RCC 7860 (cell line): ENCODE measurements around the gene MTTP.
"Not testable (repeated sequence)": the region's sequence is repeated elsewhere in the genome, so short reads cannot be mapped to it uniquely, and the experiment has no call there.

Source experiments
- DNase-seq: peaks from one replicate; pipeline ENCODE4 v3.0.0-alpha.2; 2015; ENCODE audit warnings: low spot score
- FAIRE-seq: peaks from 2 replicates; lab custom pipeline; 2012; peaks lifted over from hg19 to GRCh38; lab: Jason Lieb, UNC

MTTP gene

GRCh38 chr4:99574530-99575324, at the start of gene MTTP:
Gene MTTP, plus strand, starts transcription at chr4:99574824. Its CDS starts 86 bp downstream, at chr4:99574910.
- no peak for FAIRE-seq

GRCh38 chr4:99529228-99529627, 45.4 kb upstream of the MTTP start:
- DNase-seq (no peak), FAIRE-seq (no peak)

More at GRCh38 chr4:99574530-99575324, at the start of gene MTTP:
- no peak for DNase-seq

GRCh38 chr4:99529956-99530355, 44.7 kb upstream of the MTTP start:
- FAIRE-seq (no peak), DNase-seq (no peak)

- FAIRE-seq, DNase-seq: not testable (repeated sequence)
Observed at GRCh38 chr4:99534699-99535098, 39.9 kb upstream of the MTTP start.

GRCh38 chr4:99536271-99536670, 38.4 kb upstream of the MTTP start:
- DNase-seq, result no peak
- FAIRE-seq, result no peak

GRCh38 chr4:99536848-99537247, 37.8 kb upstream of the MTTP start:
- DNase-seq (no peak), FAIRE-seq (no peak)

GRCh38 chr4:99537674-99538073, 37.0 kb upstream of the MTTP start:
- no peak for DNase-seq
- no peak for FAIRE-seq

- FAIRE-seq, result no peak
- DNase-seq, result peak; percentile 29
Observed at GRCh38 chr4:99540277-99540939, 34.2 kb upstream of the MTTP start.

- FAIRE-seq (no peak), DNase-seq (no peak)
Observed at GRCh38 chr4:99552872-99553271, 21.8 kb upstream of the MTTP start.

- DNase-seq, result peak; percentile 88
- peak; percentile 76 for FAIRE-seq
Observed at GRCh38 chr4:99563310-99564186, 11.1 kb upstream of the MTTP start, which contains the start of gene TRMT10A. Gene TRMT10A, minus strand, starts transcription at chr4:99564039. Its CDS starts 4,701 bp downstream, at chr4:99559338.

GRCh38 chr4:99564921-99565320, 9.7 kb upstream of the MTTP start:
- DNase-seq (no peak), FAIRE-seq (no peak)

GRCh38 chr4:99571883-99572282, 2.7 kb upstream of the MTTP start:
- FAIRE-seq, result no peak

GRCh38 chr4:99572527-99573240, 1.9 kb upstream of the MTTP start:
- FAIRE-seq, result no peak
- DNase-seq, result no peak

More at GRCh38 chr4:99571883-99572282, 2.7 kb upstream of the MTTP start:
- DNase-seq, result no peak

- FAIRE-seq, result no peak
Observed at GRCh38 chr4:99573735-99574368, 772 bp upstream of the MTTP start.

GRCh38 chr4:99578714-99579113, 4.1 kb downstream of the MTTP start:
- FAIRE-seq (no peak), DNase-seq (no peak)

More at GRCh38 chr4:99573735-99574368, 772 bp upstream of the MTTP start:
- no peak for DNase-seq

GRCh38 chr4:99585516-99585915, 10.9 kb downstream of the MTTP start:
- DNase-seq (no peak), FAIRE-seq (no peak)

- FAIRE-seq (no peak), DNase-seq (no peak)
Observed at GRCh38 chr4:99586322-99586721, 11.7 kb downstream of the MTTP start.

GRCh38 chr4:99586797-99587196, 12.2 kb downstream of the MTTP start:
- DNase-seq, result no peak
- FAIRE-seq, result no peak

- DNase-seq (no peak), FAIRE-seq (no peak)
Observed at GRCh38 chr4:99587309-99587708, 12.7 kb downstream of the MTTP start.

- DNase-seq (no peak), FAIRE-seq (no peak)
Observed at GRCh38 chr4:99587803-99588202, 13.2 kb downstream of the MTTP start.
